NB4 (cell line): Measurements from ENCODE around the gene EEF1AKMT4.

Experiments used
- CTCF ChIP-seq: IDR thresholded peaks from one replicate; pipeline ENCODE4 v1.5.1; 2012; ENCODE audit warnings: low read depth, low read length
- MYC ChIP-seq: IDR thresholded peaks from 2 replicates; pipeline ENCODE4 v1.6.1; 2011; ENCODE audit warnings: low read depth, low read length

DNA sequence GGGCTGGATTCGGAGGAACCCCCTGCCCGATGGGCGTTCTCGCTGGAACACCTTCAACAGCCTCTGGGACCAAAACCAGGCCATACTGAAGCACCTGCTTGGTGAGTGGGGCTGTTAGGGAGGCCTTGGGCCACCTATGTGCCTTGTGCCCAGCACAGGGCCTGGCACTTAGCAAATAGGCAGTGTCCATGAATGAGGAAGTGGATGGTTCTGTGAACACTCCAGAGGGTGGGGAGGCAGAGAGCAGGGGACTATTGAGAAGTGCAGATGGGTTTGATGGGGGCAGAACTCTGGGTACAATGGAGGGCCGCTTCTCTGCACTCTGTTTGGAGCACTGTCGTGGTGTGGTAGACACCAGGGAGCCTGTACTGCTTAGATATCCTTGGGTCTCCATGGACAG lies 27.9 kb downstream of the EEF1AKMT4 start:
- no peak for TF ChIP-seq MYC
- TF ChIP-seq CTCF, result no peak
